DOHH2 (cell line): Measurements from ENCODE around the gene SP2.
"Not testable (repeated sequence)": the region's sequence is repeated elsewhere in the genome, so short reads cannot be mapped to it uniquely, and the experiment has no call there.

Experiments used
- H3F3A ChIP-seq: fragments of 200-600 bp; sonication (generic), shearing (Covaris generic); 2 replicates; pipeline ENCODE4 v1.6.0; 2016; ENCODE audit warnings: antibody characterized with exemption, mild to moderate bottlenecking; ENCODE audit not compliant: control insufficient read depth, insufficient read depth
- H3K27ac ChIP-seq: fragments of 200-600 bp; sonication (generic); 2 replicates; pipeline ENCODE4 v1.5.1; 2014; ENCODE audit warnings: low read depth, mild to moderate bottlenecking, low read length, moderate library complexity
- H3K27me3 ChIP-seq: fragments of 200-600 bp; sonication (generic); 2 replicates; pipeline ENCODE4 v1.6.1; 2014; ENCODE audit warnings: mild to moderate bottlenecking, low read length, mixed read lengths; ENCODE audit not compliant: control insufficient read depth
- H3K36me3 ChIP-seq: fragments of 200-600 bp; sonication (generic); 2 replicates; pipeline ENCODE4 v1.6.1; 2014; ENCODE audit warnings: mild to moderate bottlenecking, low read length, moderate library complexity, mixed read lengths; ENCODE audit not compliant: control insufficient read depth
- H3K4me1 ChIP-seq: fragments of 200-600 bp; sonication (generic); 2 replicates; pipeline ENCODE4 v1.6.1; 2014; ENCODE audit warnings: mild to moderate bottlenecking, low read length, mixed read lengths; ENCODE audit not compliant: control insufficient read depth
- H3K4me2 ChIP-seq: fragments of 200-600 bp; sonication (generic); 2 replicates; pipeline ENCODE4 v1.6.0; 2014; ENCODE audit warnings: mild to moderate bottlenecking, low read length, moderate library complexity
- H3K4me3 ChIP-seq: fragments of 200-600 bp; sonication (generic); 2 replicates; pipeline ENCODE4 v1.5.1; 2014; ENCODE audit warnings: mild to moderate bottlenecking, low read length, mixed read lengths
- H3K79me2 ChIP-seq: fragments of 200-600 bp; sonication (generic); 2 replicates; pipeline ENCODE4 v1.6.1; 2014; ENCODE audit warnings: mild to moderate bottlenecking, low read length, mixed read lengths; ENCODE audit not compliant: control insufficient read depth
- H3K9me2 ChIP-seq: fragments of 200-600 bp; sonication (generic); replicated peaks from 2 replicates; pipeline ENCODE4 v1.6.1; 2014; ENCODE audit warnings: mild to moderate bottlenecking, low read length, mixed read lengths; ENCODE audit not compliant: control insufficient read depth
- H3K9me3 ChIP-seq: fragments of 200-600 bp; sonication (generic); 2 replicates; pipeline ENCODE4 v1.6.1; 2014; ENCODE audit warnings: antibody characterized with exemption, low read length, mixed read lengths; ENCODE audit not compliant: control insufficient read depth, insufficient read depth
- H4K20me1 ChIP-seq: fragments of 200-600 bp; sonication (generic); 2 replicates; pipeline ENCODE4 v1.6.0; 2014; ENCODE audit warnings: low read depth, mild to moderate bottlenecking, antibody characterized with exemption, low read length, moderate library complexity; ENCODE audit not compliant: control insufficient read depth, insufficient read depth
- EZH2phosphoT487 ChIP-seq: fragments of 200-600 bp; sonication (generic); IDR thresholded peaks from 2 replicates; pipeline ENCODE4 v1.6.1; 2017; ENCODE audit warnings: borderline replicate concordance, mild to moderate bottlenecking, antibody characterized with exemption, low read length, moderate library complexity, mixed read lengths
- TF ChIP-seq, protein P1 (sequence below): fragments of 200-600 bp; sonication (generic); IDR thresholded peaks from one replicate; pipeline ENCODE4 v1.5.1; 2014; ENCODE audit warnings: antibody characterized with exemption, mild to moderate bottlenecking, low read depth, low read length; ENCODE audit not compliant: poor library complexity, severe bottlenecking

Gene SP2

GRCh38 chr17:47929218-47930000, 33.4 kb downstream of the SP2 start:
- no peaks in the 10 kb centered on the region for H3K9me2 ChIP-seq
- no peak overlapping the region for H3K4me3 ChIP-seq
- no peak overlapping the region for H3K27ac ChIP-seq
- H3K79me2 ChIP-seq = no peaks in the 10 kb centered on the region
- H3K4me1 ChIP-seq = no peaks in the 10 kb centered on the region
- H3K9me3 ChIP-seq = no peaks in the 10 kb centered on the region
- H4K20me1 ChIP-seq = no peaks in the 10 kb centered on the region
- no peak for TF ChIP-seq EZH2phosphoT487
- TF ChIP-seq, protein P1, sequence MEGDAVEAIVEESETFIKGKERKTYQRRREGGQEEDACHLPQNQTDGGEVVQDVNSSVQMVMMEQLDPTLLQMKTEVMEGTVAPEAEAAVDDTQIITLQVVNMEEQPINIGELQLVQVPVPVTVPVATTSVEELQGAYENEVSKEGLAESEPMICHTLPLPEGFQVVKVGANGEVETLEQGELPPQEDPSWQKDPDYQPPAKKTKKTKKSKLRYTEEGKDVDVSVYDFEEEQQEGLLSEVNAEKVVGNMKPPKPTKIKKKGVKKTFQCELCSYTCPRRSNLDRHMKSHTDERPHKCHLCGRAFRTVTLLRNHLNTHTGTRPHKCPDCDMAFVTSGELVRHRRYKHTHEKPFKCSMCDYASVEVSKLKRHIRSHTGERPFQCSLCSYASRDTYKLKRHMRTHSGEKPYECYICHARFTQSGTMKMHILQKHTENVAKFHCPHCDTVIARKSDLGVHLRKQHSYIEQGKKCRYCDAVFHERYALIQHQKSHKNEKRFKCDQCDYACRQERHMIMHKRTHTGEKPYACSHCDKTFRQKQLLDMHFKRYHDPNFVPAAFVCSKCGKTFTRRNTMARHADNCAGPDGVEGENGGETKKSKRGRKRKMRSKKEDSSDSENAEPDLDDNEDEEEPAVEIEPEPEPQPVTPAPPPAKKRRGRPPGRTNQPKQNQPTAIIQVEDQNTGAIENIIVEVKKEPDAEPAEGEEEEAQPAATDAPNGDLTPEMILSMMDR = no peak
- H3F3A ChIP-seq = no peaks in the 10 kb centered on the region
- no peaks in the 10 kb centered on the region for H3K27me3 ChIP-seq
- H3K36me3 ChIP-seq = peaks cover 23% of the 10 kb centered on the region
- no peak overlapping the region for H3K4me2 ChIP-seq

DNA sequence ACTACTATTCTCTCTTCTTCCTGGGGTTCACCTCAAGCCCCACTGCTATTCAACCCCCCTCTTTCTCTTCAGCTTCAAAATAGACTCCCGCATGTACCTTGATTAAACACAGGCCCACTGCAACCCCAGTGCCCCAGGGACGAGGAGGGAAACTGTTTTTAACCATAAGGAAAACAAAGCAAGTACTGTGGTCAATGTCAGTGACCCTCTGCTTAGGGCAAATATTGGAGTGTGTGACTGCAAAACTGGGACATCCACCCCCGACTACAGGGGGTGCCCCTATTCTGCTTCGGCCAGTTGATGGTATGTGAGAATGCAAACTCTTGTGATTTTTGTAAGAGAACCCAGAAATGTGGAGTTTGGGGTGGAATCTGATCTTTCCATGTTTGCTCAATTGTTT, 35.8 kb downstream of the SP2 start:
- Histone ChIP-seq H3K36me3 (peaks cover 7% of the 10 kb centered on the region), H3K79me2 (no peaks in the 10 kb centered on the region), H3K4me2 (no peak overlapping the region), H3K4me1 (no peaks in the 10 kb centered on the region), H3F3A (no peaks in the 10 kb centered on the region), H3K9me3 (no peaks in the 10 kb centered on the region), H3K9me2 (no peaks in the 10 kb centered on the region), H4K20me1 (no peaks in the 10 kb centered on the region), H3K27me3 (no peaks in the 10 kb centered on the region), H3K4me3 (no peak overlapping the region), H3K27ac (no peak overlapping the region)
- TF ChIP-seq, protein P1 = no peak
- TF ChIP-seq EZH2phosphoT487 = no peak

DNA sequence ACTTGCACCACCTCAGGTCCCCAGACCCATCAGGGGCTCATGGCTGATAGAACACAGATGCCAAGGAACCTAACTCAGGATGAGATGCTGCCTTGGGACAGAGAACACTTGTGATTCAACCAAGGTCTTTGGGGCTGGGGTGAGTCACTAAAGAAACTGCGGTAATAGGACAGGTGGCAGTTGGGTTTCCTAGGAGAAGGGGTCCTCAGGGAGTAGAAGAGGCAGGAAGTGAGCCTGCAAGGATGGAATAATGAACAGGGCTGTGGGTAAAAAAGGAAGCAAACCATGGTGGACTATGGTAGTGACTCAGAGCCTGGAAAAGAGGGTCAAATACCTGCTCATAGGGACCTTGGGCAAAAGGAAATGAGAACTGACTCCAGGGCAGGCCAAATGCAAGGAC, 38.8 kb downstream of the SP2 start:
- Histone ChIP-seq H4K20me1 (no peaks in the 10 kb centered on the region), H3K36me3 (no peaks in the 10 kb centered on the region; the same call in 1 of the 2 replicates), H3K27me3 (no peaks in the 10 kb centered on the region), H3F3A (no peaks in the 10 kb centered on the region), H3K4me3 (no peak overlapping the region), H3K79me2 (no peaks in the 10 kb centered on the region), H3K9me3 (no peaks in the 10 kb centered on the region), H3K4me1 (peaks cover 9% of the 10 kb centered on the region), H3K27ac (no peak overlapping the region), H3K9me2 (no peaks in the 10 kb centered on the region), H3K4me2 (no peak overlapping the region)
- TF ChIP-seq EZH2phosphoT487 = no peak
- TF ChIP-seq, protein P1 = no peak

DNA sequence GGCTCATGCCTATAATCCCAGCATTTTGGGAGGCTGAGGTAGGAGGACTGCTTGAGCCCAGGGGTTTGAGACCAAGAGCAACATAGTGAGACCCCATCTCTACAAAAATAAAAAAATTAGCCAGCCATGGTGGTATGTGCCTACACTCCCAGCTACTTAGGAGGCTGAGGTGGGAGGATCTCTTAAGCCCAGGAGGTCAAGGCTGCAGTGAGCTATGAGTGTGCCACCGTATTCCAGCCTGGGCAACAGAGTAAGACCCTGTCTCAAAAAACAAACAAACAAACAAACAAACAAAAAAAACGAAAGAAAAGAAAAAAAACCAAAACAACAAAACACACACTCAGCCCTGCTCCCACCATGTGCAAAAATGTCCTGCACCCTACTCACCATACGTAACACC, 39.4 kb downstream of the SP2 start:
- H3F3A ChIP-seq, H3K27ac ChIP-seq, H3K4me2 ChIP-seq, H3K4me3 ChIP-seq, H3K9me2 ChIP-seq, H3K79me2 ChIP-seq, H3K27me3 ChIP-seq, H4K20me1 ChIP-seq, H3K9me3 ChIP-seq, H3K36me3 ChIP-seq: not testable (repeated sequence)
- H3K4me1 ChIP-seq = peaks cover 16% of the 10 kb centered on the region
